Measurements from ENCODE around the gene LRP5.

Gene LRP5

DNA sequence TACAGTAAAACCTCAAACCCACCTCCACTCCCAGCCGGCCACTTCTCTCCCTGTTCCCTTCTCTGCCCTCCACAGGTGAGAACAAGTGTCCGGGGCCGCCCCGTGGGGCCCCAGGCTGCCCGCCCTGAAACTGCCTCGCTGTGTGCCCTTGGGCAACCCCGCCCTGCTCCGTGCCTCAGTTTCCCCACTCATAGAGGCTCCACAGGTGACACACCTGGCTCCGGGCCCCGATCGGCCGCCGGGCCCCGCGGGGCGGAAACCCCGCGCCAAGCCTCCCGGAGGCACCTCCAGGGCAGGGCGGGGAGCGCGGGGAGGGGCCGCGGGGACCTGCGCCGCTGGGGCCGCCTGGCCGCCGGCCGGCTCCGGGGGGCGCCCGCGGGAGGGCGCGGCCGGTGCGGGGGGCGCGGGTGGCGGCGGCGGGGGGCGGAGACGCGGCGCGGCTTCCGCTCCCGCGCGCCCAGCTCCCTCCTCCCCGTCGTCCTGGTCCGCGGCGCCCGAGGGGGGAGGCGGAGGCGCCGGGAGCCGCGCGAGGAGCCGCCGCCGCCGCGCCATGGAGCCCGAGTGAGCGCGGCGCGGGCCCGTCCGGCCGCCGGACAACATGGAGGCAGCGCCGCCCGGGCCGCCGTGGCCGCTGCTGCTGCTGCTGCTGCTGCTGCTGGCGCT, at the start of gene LRP5:
LRP5 (plus strand) TSS at position 475 of the 663 bp plus-strand sequence; CDS start at position 599, 124 bp downstream.
- peak; percentile 65 for FAIRE-seq
- peak; percentile 64 for DNase-seq (ENCODE audit: insufficient read length, low spot score)

DNA sequence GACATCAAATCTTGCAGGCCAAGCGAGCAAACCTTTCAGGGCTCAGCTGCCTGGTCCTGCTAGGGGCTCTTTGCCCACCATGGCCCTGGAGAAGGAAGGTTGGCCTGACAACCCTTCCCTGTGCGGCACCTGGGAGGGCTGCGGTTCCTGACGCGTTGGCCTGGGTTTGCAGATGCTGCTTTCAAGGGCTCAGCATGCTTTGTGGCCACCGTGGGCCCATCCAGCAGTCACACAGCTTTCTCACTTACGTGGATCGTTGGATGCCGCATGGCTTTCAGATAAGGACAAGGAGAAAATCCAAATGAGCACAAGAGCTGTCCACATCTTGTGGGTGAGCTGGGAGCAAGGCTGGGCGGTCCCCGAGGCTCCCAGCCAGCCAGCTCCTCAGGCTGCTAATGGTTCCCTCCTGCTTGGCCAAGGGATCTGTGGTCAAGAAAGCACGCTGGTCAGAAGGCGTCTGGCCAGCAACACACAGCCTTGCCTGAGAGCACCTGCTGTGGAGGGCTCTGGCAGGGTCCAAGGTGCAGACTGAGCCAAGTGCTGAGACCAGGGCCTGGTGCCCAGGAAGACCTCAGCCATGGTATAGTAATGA, 48.9 kb upstream of the LRP5 start:
- DNase-seq (ENCODE audit: insufficient read length, low spot score), result no peak
- no peak for FAIRE-seq

DNA sequence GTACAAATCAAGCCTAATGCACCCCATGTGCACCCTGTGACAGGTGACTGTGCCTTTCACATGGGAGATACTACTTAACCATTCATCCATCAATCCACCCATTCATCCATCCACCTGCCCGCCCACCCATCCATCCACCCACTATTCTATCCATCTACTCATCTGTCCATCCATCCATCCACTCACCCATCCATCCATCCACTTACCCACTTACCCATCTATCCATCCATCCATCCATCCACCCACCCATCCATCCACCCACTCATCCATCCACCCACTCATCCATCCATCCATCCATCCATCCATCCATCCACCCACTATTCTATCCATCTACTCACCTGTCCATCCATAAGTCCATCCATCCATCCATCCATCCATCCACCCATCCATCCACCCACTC, 48.1 kb upstream of the LRP5 start:
- FAIRE-seq, result peak; percentile 77
- no peak for DNase-seq (ENCODE audit: insufficient read length, low spot score)

DNA sequence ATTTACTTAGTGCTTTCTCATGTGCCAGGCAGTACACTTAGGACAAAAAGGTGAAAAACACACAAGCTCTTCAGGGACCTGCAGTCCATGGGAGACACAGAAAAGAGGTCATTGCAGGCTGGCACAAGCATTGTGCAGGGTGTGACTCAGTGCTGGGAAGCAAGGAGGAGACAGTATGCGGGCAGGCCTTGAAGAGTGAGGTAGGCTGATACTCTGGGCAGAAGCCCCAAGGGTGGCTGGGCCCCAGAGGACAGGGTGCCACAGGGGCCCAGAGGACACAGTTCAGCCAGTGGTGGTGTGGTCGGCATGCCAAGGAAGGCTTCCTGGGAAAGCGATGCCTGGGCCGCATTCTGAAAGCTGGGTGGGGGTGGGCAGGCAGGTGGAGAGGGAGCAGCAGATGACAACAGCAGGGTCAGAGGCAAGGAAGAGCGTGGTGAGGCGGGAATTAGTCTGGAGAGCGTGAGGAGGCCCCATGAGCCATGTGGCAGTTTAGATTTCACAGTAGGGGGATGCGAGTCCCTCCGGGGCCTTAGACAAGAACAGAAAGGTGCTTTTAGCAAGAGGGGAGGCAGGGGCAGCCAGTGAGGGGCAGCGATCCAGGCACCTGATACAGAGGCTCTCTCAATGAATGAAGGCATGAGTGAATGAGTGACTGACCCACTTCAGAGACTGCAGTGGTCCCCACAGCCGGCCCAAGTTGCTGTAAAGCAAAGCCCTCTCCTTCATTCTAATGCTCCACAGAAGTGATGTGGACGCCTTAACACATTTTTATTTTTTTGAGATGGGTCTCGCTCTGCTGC, 47.5 kb upstream of the LRP5 start:
- FAIRE-seq (no peak), DNase-seq (ENCODE audit: insufficient read length, low spot score) (no peak)

DNA sequence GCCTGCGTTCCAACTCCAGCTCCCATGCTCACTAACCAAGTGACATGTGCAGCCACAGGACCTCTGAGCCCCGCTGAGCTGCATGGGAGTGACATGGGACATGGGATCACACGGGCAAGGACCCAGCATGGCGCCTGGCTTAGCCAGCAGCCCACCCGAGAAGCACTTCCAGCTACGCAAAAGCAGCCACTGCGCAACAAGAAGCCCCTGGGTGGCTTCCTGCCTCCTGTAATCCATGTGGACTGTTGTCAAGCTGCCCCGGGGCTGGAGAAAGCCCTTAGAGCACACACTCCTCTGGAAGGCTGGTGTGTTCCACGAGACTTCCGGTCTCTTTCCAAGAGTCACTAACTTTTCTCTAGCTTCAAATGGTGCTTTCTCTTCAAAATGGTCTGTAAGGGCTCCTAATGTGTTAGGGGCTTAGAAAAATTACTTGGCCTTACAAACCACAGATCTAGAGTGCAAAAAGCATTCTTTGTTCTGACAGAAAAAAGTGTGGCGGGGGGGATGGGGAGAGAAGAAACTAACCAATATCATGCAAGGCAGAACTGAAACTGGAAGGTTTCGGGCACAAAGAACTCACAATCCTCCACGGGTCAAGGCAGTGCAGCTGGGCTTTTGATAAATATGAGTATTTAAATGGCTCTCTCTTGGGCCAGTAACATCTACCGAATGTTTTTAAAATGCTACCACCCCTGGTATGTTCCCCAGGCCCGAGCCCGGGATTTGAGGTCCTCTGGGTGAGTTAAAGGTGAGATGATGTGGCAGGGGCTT, 46.1 kb upstream of the LRP5 start:
- FAIRE-seq (no peak), DNase-seq (ENCODE audit: insufficient read length, low spot score) (no peak)

DNA sequence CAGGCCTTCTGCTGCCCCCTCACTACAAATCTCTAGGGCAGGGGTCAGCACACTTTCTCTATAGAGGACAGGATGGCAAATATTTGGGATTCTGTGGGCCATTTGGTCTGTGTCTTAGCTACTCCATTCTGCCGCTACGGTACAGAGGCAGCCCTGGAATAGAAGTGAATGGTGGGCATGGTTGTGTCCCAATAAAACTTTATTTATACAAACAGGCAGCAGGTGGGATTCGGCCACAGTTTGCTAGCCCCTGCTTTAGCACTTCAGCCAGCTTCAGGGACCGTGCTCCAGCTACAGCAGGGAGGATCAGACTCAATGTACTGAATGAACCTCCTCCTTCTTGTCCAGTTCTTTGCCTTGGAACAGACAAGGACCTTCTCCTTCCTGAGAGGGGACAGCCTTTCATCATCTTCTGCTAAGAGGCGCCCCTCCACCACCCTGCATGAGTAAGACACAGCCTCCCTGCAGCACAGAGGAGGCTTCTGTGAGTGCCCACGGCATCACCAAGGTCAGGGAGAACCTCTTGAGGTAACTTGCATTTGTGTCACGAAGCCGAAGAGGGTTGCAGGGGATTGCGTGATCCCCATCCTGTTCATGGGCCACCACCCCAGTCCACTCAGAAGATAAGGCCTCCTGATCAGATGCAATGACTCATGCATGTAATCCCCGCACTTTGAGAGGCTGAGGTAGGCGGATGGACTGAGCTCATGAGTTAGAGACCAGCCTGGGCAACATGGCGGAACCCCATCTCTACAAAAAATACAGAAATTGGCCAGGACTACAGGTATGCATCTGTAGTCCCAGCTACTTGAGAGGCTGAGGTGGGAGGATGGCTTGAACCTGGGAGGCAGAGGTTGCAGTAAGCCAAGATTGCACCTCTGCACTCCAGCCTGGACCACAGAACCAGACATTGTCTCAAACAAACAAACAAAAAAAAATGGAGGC, 45.2 kb upstream of the LRP5 start:
- FAIRE-seq (no peak), DNase-seq (ENCODE audit: insufficient read length, low spot score) (no peak)

DNA sequence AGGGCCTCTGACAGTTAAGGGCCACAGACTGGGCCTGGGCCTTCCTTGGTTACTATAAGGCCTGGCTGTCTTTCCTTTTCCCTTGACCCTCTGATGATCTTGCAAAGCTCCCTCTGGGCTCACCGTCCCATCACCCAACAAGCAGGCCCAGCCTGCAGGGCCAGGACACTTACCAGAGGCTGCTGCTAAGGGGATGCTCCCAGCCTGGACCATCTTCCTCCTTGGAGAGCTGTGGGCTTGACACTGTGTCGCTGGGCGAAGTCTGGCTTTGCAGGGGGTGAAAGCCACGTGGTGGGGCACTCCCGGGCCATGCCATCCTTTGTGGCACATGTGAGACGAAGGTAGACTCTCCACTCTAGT, 44.5 kb upstream of the LRP5 start:
- no peak for DNase-seq (ENCODE audit: insufficient read length, low spot score)
- FAIRE-seq, result no peak

DNA sequence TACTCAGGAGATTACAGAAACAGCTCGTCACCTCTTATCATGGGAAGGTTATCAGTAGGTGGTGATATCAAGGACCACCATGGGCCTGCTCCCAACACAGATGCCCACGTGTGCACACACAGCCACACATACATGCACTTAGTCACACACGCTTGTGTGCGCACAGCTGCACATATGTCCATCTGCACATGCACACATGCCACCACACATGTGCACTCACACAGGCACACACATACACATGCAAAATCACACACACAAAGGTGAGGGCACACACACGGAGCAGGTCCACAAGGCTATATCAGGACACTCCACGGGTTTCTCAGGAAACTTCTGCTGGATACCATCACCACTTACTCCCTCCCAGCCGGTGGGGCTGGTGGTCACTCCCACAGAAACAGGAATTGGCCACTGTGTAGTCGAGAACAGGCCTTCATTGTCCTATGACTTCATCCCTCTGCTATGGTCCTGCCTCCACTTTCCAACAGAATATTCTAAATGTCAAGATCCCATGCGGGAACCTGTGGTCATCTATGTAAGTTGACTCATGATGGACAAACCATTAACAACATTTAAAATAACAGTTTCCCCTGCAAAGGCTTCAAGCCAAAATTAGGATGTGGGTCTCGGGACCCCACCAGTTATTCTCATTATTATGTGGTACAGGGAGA, 42.8 kb upstream of the LRP5 start:
- DNase-seq (ENCODE audit: insufficient read length, low spot score) (no peak), FAIRE-seq (peak; percentile 80)

DNA sequence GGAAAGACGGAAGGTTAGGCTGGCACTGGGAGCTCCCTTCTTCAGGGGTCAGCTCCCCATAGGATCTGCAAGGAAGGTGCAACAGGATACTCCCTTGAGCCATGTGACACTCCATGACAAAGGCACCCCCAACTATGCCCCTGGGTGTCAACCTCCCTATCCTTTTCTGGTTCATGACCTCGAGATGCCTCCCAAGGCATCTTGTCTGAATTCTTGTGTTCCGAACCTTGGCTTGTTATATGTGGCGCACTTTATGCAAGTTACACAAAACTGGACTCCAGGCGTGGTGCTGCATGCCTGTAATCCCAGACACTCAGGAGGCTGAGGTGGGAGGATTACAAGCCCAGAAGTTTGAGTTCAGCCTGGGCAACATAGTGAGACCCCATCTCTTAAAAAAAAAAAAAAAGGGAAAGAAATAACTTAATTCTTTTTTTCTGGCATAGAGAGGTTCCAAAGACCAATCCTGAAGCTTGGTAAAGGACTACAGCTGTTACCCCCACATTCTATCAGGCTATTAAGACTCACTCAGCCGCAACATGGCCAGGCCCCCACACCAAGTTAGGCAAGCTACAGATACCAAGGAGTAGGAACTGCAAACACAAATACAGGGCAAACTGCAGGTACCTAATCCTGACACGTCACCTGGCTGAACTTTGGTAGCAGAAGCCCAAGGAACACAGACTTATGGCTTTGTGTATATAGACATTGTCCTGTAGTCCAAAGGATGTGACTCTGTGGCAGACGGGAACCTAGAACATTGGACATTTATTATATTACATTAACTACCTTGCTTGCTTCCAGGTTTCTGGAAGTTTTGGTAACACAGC, 42.0 kb upstream of the LRP5 start:
- DNase-seq (ENCODE audit: insufficient read length, low spot score) (no peak), FAIRE-seq (no peak)

DNA sequence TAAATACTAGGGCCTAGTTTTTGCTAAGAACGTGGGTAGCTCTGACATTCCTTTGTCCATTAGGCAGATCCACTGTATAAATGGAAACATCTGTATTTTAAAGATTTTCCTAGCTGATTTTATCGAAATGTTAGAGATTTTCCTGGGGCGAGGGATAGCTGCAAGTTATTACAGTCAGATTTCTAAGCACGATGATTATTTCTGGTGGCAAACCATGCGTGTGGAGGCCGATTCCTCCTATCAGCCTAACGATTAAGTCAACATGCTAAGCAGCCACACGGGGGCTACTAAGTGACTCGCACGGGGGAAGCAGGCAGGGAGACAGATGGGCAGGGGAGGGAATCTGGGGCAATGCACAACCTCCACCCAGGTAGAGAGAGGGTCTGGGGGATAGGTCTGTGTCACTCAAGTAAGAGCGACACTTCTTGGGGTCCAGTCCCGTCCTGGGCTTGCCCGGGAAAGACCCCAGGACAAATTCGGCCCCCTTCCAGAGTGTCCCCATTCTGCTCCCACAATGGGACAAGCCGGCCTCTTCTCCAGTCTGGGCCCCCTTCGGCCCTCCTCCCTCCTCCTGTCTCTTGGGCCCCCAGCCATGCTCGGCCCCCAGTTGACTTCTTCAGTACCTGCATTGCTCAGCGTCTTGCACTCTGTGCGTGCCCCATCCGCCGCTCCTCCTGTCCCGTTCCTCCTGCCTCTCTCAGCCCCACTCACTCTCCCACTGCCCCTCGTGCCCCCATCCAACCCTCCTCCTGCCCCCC, 41.2 kb upstream of the LRP5 start:
- DNase-seq (ENCODE audit: insufficient read length, low spot score), result peak; percentile 91
- FAIRE-seq, result no peak

DNA sequence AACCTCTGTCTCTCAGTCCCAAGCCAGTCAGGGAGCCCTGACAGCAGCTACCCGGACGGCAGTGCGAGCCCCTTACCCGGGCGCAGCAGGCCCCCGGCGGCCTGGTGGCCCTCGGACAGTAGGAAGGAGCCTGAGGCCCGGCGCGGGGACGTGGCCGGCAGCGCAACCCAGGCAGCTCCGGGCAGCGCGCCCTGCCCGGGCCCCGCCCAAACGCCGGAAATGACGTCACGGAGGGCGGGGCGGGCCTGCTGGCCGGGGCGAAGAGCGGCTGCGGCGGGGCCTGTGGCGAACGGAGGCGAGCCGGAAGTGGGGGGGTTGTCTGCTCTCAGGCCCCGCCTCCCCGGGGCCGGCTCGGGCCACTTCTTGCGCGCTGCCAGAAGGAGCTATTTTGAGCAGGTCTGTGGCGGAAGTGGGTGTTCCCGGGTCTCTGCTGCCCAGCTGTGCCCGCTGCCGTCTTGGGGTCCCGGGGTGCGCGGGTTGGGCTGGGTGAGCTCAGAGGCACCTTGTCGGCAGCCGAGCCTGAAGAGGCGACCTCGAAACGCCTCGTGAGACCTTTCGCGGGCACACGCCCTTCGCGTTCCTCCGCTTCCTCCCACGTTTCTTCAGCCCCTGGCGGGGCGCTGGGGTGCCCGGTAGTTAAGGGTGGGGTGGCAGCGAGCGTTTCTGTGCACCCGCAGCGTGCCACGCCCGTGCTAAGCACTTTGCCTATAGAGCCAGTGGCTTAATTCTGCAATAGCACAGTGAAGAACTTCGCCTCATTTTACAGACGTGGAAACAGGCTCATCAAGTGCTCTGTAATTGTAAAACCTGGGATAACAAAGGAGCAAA, 40.4 kb upstream of the LRP5 start, which contains the start of gene C11orf24:
C11orf24 (minus strand) TSS at position 193 of the 828 bp plus-strand sequence. CDS start 8,206 bp downstream, outside the sequence.
- FAIRE-seq (peak; percentile 70), DNase-seq (ENCODE audit: insufficient read length, low spot score) (peak; percentile 98)

DNA sequence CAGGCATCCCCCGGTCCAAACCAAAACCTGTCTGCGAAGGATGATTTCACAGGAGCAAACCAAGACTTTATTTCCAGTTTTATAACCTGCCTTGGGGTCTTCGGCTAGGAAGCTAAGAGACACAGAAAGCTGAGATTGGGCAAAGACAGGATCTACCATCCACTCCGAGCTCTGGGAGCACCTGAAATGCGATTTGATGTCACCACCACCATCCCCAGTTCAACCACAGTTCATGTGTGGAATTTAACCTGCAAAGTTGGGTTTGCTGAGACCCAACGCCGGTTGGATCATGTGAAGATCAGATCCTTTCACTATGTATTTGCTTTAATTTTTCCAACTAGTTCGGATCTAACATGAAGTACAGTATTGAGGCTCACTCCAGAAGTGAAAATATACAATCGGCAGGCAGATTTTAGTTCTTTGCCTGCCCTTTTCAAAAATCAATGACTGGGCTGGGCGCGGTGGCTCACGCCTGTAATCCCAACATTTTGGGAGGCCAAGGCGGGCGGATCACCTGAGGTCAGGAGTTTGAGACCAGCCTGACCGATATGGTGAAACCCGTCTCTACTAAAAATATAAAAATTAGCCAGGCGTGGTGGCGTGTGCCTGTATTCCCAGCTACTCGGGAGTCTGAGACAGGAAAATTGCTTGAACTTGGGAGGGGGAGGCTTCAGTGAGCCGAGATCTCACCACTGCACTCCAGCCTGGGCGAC, 39.2 kb upstream of the LRP5 start:
- FAIRE-seq (no peak), DNase-seq (ENCODE audit: insufficient read length, low spot score) (no peak)

DNA sequence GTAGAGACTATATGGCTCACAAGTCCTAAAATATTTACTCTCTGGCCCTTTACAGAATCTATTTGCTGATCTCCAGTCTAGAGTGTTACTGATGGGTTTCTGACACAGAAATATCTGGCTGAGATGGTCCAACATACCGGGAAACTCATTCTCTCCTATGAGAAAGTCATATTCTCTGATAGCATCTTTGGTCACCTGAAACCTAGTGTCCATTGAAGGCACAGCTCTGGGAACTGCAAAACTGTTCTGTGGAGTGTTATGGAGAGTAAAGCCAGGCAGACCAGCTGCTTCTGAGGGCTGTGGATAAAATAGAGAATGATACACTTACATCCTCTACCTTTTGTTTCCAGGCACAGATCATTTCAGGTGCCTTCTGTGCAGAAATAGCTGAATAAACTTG, 38.1 kb upstream of the LRP5 start:
- FAIRE-seq, result no peak
- DNase-seq (ENCODE audit: insufficient read length, low spot score), result no peak

DNA sequence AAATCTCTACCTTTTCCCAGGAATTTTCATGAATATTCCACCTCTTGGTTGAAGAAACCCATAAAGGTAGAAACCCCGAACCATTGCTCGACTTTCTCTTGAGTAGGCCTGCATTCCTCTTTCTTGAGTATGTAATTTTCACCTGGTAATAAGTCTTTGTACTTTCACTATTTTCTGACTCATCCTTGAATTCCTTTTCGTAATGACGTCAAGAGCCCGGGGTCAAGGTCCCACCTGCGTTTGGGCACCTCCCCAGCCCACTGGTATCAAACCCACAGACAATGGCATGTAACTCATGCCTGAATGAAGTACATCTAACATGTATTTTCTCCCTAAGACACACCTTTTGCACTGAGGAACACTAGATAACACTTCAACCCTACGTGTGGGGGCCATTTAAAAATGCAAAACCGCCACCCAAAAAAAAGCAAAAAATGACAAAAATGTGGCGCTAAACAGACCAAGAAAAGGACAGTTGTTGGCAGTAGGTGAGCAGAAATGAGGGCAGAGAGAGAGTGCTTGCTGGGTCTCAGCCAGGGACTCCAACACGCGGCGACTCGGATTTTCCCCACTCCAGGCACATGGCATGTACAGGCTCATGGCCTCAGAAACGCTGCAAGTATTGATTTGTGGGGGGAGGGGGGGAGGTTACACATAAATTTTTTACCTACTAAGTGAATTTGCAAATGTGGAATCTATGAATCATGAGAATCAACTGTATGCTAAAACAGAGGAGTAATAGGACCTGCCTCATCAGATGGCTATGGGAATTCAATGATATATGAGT, 36.5 kb upstream of the LRP5 start:
- peak; percentile 4 for FAIRE-seq

DNA sequence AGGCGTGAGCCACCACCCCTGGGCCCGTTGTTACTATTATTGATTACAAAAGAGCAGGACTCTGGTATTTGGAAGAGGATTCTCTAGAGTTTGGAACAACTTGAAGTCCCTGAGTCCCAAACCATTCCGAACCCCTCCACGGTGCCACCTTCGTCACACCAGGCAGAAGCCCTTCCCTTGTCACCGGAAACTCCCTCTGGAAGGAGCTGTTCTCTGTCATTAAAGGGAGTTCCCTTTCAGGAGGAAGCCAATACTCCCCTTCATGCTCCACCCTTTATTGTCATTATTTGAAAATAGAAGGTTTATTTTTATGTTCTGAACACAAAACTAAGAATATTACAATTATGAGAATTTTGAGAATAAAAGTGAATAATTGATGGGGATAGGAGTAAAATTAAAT, 35.5 kb upstream of the LRP5 start:
- no peak for FAIRE-seq
- DNase-seq (ENCODE audit: insufficient read length, low spot score), result no peak

More for the DNA sequence above, 36.5 kb upstream of the LRP5 start:
- DNase-seq (ENCODE audit: insufficient read length, low spot score), result no peak

DNA sequence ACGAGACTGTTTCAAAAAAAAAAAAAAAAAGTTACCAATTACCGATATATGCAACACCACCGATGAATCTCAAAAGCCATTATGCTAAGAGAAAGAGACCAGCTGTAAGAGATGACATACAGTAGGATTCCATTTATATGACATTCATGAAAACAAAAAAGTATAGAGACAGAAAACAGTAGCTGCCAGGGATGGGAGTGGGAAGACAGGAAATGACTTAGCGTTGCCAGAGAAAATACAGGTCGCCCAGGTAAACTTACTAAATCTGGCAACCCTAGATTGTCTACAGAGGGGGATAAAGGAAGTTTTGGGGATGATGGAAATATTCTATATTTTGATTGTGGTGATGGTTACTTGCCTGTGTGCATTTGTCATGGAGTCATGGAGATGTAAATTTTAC, 32.7 kb upstream of the LRP5 start:
- DNase-seq (ENCODE audit: insufficient read length, low spot score) (no peak), FAIRE-seq (no peak)
